ENCODE data around the gene MACROD2.

DNA sequence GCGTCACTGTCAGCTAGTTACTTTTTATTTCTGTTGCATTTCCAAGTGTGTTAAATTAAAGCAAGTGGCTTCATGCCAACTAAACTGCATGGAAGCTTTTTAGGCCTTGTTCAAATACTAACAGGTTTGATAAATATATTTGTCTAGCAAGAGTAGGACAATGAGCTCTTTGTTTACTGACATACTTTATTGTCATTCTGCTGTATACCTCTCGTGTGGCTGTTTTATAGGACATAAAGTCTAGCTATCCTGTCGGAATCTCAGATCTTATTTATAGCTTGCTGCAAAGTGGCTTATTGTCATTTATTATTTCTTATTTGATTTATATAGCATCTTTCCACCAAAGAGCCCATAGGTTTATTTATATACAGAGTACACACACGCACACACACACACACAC is 1866.9 kb downstream of the MACROD2 start:
- TF ChIP-seq, protein P1, sequence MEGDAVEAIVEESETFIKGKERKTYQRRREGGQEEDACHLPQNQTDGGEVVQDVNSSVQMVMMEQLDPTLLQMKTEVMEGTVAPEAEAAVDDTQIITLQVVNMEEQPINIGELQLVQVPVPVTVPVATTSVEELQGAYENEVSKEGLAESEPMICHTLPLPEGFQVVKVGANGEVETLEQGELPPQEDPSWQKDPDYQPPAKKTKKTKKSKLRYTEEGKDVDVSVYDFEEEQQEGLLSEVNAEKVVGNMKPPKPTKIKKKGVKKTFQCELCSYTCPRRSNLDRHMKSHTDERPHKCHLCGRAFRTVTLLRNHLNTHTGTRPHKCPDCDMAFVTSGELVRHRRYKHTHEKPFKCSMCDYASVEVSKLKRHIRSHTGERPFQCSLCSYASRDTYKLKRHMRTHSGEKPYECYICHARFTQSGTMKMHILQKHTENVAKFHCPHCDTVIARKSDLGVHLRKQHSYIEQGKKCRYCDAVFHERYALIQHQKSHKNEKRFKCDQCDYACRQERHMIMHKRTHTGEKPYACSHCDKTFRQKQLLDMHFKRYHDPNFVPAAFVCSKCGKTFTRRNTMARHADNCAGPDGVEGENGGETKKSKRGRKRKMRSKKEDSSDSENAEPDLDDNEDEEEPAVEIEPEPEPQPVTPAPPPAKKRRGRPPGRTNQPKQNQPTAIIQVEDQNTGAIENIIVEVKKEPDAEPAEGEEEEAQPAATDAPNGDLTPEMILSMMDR (optimal IDR thresholded peaks at IDR 0.05 in 1 of 3, IDR thresholded peaks at IDR 0.05 in 1 of 3, conservative IDR thresholded peaks at IDR 0.05 in 1 of 3; ENCODE audit: extremely low read depth in 1 of 3, insufficient read depth in 2 of 3, low read length in 3 of 3): no peak
- TF ChIP-seq EZH2 (IDR thresholded peaks at IDR 0.05; ENCODE audit: low read length): no peak
